HTR-8/SVneo (cell line): ENCODE results near the gene GRIN3A.
A peak's percentile ranks its signal among the peaks of the same experiment; 100 is the strongest.

Experiments
- DNase-seq: peaks from one replicate; pipeline ENCODE4 v3.0.0; 2011; ENCODE audit warnings: low spot score, mixed read lengths; ENCODE audit not compliant: insufficient read length
- FAIRE-seq: peaks from 2 replicates; lab custom pipeline; 2011; peaks lifted over from hg19 to GRCh38; lab: Jason Lieb, UNC

Gene GRIN3A

DNA sequence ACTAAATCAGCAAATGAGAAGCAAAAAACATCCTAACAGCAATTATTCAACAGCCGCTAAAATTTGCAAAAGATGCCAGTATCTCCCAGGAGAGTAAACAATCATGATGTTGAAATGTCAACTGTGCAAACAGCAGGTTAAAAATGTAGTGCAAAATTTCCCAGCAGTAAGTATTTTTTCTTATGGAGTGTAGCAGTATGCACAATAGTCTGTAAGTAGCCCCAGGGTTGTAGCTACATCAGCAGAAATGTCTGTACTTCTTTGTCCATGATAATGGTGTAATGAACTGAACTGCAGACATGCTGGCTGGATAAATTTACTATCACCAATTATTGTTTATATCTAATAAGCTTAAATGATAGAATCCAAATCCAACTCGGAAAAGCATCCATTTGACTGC is 31.4 kb downstream of the GRIN3A start:
- DNase-seq, result no peak
- no peak for FAIRE-seq

DNA sequence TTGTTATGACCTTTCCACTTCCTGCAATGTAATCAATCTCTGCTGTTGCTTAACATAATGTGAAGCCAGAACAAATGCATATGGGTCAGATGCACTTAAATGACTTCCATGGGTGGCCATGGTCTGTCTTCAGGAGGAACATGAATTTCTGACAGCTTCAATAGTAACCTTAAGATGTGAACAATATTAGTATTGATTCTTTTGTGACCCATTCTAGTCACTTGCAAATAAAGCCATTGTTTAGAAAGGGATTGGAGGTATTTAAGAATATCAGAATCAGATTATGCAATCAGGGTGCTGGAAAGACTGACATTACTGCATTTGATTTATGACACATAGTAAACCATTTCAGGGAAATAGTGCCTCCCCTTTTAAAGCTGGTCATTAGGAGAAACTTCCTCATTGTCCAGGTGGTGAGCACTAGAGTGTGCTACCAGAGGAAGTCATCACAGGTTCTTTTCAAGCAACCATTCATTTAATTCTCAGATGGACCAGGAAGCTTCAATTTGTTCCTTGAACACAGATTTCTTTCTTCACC is 32.1 kb downstream of the GRIN3A start:
- no peak for DNase-seq
- FAIRE-seq, result no peak

DNA sequence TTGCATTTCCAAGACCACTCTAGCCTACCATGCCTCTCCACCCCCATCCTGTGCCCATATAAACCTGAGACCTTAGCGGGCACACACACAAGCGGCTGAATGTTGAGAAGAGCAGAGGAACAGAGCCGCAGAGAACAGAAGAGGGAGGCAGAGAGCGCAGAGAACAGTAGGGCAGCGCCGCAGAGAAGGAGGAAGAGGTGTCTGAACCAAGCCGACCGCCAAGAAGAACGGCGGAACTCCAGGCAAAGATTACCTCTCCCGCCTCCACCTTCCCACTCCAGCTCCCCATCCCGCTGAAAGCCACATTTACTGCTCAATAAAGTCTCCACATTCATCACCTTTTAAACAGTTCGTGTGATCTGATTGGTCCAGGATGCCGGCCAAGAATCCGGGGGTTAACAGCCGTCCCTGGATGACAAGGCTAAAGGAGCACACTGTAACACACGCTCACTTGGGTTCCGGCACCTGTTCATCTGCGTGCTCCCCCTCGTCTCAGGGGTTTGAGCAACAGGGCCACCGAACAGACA is 33.2 kb downstream of the GRIN3A start:
- peak; percentile 2 for DNase-seq
- FAIRE-seq, result no peak

DNA sequence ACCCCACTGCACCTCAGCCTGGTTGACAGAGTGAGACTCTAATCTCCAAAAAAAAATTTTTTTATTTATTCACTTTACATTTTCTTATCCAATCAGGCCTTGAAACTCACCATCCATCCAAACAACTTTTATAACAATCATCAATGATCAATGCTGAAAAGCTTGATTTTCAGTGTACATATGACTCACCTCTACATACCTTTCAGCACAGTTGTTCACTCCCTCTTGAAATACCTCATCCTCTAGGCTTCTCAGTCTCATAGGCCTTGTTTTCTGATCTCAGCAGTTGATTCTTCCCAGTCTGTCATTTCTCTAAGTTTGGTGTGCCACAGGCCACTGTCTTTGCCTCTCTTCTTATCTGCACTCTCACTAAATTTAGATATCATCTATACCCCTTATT is 36.2 kb downstream of the GRIN3A start:
- DNase-seq (no peak), FAIRE-seq (no peak)

DNA sequence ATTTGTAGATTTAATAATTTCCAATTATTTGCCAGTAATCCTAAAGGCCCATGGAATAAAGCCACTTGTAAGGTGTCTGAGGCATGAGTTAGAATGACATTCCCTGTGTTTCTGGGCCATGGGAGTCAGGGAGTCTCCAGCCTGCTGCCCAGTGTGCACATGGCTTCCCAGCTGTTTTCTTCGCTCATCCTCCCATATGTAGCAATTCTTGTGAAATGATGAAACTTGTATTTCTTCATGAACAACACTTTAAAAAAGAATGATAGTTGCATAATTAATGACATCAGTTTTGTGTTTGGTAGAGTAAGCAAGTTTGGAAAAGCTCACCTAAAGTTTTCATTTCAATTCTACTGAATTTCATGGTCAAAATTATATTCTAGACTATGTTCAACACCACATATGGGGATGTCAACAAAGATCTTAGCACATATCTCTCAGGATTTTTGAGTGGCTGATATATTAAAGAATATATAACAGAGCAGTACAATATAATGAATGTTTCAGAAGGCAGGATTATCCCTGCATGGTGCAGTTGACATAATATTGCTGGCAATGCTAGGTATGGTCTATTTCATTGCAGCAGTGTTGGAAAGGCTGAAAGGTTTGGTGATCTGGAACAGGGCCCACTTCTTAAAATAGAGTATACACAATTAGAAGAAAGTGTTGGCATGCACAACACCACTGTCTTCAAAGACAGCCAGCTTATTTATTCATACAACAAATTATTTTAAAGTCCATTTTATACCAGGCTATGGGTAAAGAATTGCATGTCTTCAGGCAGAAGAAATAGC is 44.7 kb downstream of the GRIN3A start:
- no peak for FAIRE-seq
- DNase-seq, result no peak

DNA sequence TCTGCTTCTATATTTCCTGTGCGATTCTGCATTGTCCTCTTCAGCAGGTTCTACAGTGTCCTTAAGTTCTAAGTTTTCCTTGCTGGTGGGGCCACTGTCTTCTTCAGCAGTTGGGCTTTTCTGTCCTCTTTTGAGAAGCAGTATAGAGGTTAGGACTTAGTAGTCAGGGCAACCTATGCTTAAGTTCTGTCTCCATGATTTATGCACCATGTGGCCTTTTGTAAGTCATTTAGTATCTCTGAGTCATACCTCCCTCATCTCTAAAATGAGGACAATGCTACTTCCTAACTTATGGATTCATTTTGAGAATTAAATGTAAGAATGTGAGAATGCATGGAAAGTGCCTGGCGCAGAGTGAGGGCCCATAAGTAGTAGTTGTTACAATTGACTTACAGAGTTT is 46.8 kb downstream of the GRIN3A start:
- no peak for DNase-seq
- FAIRE-seq, result no peak

DNA sequence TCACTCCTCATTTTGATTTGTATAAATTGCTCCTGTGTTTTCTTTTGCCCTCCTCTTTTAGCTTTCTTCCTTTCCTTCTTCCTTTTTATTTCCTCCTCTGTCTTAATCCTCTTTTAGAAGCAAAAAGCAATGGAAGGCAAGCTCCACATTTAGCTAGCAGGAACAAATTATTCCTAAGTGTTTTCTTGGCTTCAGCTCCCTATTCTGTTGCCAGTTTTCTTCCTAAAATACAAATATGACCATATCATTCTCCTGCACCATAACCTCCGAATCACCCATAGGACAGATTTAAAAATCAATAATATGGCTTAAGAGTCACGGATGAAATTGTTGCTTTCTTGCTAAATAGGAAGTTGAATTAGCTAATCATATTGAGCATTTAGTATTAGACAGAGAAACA is 49.4 kb downstream of the GRIN3A start:
- DNase-seq (no peak), FAIRE-seq (no peak)

DNA sequence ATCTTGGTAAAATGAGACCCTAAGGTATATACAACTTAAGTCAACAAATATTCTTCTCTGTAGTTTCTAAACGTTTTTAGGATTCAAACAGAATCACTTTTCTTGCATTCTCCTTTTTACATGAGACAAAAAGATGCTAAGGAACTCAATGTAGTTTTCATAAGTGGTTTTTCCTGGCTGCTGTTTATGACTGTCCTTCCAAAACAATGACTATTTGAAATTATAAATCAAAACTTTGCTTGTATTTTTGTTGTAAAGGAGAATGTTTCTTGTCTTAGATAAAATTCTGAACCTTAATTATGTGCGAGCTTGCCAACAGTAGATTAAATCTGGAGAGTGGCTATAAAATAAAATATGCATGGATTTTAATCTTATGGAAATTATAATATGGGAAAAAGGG is 53.8 kb downstream of the GRIN3A start:
- FAIRE-seq, result no peak
- DNase-seq, result no peak

DNA sequence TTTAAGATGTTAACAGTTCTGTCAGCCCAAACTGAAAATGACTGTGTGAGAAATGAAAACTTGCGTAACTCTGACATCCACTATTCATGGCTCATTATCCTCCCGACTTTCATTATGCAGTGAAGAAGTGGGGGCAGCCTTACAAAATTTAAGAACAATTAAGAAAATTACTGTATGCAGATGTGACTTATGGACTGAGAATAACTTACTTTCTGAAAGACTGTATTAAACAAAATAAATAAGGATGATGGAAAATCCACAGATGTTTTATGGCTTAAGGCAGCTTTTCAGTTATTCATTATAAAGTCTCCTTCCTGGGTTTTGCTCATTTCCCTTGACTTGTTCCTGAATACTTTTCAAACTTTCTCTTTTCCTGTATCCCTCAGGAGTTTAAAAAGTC is 55.2 kb downstream of the GRIN3A start:
- FAIRE-seq (no peak), DNase-seq (no peak)

DNA sequence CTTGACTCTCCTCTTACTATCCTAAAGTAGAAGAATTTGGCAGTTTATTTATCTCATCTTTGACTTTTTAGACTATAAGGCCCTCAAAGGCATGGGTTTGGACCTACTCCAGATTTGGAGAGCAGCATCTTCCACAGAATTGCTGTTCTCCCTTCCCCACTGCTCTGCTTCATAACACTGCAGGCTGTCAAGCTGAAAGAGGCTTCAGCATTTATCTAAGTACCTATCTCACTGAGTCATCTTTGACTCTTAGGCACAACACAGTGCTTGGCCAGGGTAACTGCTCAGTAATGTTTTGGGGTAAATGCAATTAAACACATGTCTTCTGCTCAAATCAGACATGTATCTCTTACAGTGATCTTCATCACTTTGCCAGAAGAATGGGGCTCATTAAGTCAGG is 60.6 kb downstream of the GRIN3A start:
- DNase-seq (no peak), FAIRE-seq (no peak)

DNA sequence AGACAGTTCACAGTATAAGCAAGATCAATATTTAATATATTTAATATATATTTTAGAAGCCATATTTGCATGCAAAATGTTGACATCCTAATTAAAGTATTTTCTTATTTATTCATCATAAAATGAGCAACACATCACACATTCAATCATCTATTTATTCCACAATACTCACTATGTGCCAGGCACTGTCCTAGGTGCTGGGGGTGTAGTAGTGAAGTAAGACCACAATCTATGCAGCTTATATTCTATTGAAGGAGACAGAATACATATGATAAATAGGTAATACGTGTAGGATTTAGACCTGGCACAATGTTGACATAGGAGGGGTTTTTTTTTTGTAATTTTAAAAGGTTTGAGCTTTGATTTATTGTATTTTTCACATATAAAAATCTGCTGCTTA is 63.1 kb downstream of the GRIN3A start:
- DNase-seq (no peak), FAIRE-seq (no peak)

DNA sequence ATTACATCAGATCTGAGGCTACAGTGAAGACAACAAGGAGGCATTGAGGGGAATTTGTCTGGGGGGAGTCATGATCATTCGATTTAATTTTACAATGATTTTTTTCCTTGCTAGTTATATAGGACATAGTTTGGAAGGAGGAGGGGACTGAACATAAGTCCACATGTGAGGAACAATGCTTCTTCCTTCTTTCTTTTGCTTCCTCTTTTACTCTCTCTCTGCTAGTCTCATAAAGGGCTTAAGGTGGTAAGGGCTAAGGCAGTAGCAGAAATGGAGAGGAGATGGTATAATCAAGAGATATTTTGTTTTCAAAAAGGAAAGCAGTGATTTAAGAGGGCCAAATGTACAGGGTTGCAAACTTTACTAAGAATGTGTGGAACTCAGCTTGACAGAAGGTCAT is 64.3 kb downstream of the GRIN3A start:
- no peak for FAIRE-seq
- no peak for DNase-seq

DNA sequence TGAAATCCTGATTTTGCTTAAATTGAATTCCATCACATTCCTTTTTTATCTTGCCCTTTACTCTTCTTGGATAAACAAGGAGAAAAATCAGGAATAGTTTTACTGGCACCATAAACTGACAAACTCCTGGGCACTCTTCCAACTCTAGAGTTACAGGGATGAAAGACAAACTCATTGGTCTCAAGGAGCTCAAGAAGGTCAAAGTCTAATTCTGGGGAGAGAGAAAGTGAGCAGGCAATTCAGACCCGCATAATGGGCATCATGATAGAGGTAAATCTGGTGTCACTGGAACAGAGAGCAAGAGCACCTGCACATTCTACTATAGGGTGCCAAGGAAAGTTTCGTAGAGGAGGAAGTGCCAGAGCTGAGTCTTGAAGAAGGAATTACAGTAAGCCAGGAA is 64.8 kb downstream of the GRIN3A start:
- DNase-seq (no peak), FAIRE-seq (no peak)

DNA sequence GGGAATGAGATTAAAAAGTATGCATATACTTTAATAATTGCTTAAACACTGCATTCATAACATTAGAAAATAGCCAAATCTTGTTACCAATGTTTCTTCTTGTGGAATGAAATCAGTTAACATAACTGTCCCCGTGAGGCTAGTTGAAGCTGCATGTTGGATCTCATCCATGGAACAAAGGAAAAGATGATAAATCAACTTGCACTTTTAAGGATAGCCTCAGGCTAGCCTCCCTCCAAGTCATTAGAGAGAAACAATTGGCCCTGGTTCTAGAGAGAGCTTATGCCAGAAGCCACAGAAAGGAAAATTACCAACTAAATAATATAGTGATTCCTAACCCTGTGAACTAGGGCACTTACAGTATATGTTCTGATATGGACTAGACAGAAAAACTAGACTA is 66.9 kb downstream of the GRIN3A start:
- FAIRE-seq, result no peak
- DNase-seq, result no peak

DNA sequence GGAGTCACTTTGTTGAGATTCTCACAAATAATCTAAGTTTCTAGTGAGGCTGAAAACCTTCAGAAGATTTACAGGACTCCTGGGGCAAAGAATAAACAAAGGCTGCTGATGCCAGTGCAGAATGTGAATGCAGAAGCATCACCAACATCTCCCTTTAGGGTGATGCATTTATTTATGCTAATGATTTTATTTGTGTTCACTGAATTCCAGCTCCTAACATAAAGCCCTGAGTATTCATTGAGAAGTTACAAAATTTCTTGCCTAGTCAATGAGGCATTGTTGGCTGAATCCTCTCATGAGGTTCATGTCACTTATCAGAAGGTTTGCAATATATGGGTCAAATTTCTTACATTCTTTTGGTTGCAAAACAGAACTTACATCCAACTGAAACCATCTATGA is 70.0 kb downstream of the GRIN3A start:
- FAIRE-seq, result no peak
- DNase-seq, result no peak

DNA sequence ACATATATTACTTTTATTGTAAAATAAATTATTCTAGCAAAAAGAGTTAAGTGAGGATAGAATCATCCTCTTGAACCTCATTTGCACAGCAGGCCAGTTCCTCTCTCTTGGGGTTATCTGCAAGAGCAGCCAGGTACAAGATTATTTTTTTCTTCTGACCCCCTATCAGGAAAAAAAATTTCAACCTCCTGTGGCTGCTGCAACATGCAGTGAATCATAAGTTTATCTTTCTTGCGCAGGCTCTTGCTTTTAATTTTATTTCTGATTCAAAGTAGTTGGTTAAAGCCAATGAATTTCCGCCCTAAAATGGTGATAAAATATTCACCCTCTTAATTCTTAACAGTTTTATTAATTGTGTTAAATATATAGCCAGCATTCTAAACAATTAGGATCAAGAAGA is 74.0 kb downstream of the GRIN3A start:
- no peak for FAIRE-seq

DNA sequence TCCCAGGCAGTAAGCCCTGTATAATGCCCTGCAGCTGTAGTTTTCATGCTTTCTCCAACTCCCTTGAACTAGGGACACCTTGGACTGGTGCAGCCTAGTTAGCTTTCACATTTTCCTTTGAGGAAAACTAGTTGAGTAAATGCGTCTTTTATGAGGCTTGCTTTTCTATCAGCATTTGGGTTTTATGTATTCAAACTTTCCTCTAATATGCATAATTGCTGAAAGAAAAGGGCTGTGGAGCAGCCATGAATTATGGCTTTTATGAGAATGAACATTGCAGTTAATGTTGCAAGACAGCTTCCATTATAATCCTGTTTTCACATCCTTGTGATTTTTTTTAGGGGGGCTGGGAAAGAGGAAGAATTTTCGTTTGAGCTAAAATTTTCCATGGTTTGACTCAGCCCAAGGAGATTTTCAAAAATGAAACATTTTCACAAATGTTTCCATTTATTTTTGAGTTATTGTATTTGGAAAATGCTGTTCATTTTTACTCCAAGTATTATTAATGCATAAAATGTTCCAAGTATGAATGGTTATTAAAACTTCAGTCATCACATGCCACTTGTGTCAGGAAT is 85.8 kb downstream of the GRIN3A start:
- DNase-seq (no peak), FAIRE-seq (no peak)

More for the DNA sequence above, 74.0 kb downstream of the GRIN3A start:
- DNase-seq, result no peak

DNA sequence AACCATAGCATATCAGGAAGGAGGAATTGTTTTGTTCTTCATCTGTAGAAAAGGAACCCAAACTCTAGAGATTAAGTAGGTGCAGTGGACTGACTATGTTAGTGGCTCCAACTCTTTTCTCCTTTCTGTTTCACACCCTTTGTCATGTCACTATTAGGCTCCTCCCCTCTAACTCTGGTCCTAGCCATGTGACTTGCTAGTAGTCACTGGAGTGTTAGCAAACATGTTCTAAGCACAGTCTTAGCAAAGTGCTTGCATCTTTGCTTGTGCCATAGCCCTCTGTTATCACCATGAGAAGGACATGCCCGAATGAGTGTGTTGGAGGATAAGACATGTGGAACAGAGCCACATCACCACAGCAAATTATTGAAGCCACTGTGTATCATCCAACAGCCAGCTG is 88.3 kb downstream of the GRIN3A start:
- FAIRE-seq (no peak), DNase-seq (no peak)

DNA sequence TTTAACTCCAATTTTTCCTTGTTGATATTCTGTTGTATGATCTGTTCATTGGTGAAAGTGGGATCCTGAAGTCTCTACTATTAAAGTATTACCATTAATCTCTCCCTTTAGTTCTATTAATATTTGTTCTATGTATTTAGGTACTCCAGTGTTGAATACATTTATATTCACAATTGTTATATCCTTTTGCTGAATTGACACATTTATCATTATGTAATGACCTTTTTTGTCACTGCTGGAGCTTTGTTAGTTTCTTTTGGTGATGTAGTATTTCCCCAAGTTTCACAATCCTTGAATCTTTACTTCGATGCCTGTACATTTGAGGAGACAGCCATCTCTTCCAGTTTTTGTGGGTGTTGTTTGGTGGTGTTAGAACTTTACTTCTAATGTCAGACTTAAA is 90.0 kb downstream of the GRIN3A start:
- DNase-seq, result no peak
- FAIRE-seq, result no peak

DNA sequence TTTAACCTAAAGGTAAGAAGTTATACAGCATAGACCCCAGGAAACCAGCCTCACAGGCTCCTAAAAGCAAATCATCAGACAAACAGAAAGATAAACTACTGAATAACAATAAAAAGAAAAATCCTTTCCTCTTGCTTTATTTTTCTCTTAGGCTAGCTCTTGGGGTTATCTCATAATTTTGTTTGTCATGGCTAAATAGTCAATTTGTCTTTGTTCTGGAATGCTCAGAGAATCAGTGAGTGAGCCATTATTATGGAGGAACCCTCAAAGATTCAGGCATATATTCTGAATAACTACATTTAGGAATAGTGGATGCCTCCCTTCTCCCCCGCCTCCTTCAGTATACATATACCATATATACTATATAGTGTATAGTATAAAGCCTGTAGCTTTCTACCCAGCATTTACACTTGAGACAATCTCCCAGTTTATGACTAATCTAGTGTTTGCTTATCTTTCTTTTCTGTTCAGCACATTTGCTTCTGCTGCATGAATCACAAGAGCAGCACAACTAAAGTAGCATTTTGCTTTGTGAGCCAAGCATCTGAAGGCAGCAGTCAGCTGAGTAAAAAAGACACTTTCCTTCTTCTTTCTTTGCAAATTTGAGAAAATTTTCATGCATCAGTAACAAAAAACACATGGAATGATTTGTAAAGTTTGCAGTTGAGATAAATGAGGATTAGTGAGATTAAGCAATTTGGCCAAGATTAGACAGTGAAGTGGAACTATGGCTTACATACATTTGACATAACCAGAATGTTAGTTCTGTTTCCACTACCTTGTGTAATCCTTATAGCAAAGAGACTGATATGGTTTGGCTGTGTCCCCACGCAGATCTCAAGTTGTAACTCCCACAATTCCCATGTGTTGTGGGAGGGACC is 98.4 kb downstream of the GRIN3A start:
- DNase-seq (no peak), FAIRE-seq (no peak)

DNA sequence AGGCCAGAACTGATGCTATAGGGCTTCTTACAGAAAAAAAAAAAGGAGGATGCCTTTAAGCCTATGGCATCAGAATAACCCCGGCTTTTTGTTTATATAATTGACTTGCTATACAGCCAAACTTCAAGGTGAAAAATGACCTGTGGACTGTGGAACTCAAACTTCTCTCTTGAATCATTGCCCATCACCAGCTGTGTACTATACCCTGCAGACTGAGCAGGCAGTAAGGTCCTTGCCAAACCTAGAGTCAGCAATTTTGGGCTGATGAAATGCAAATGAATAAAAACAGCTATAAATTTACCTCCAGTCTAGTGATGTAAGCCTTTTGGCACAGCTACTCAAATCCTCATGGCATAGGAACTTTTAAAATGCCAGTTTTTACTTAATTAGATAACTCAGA is 99.1 kb downstream of the GRIN3A start:
- DNase-seq (no peak), FAIRE-seq (no peak)
